ENCODE results near the gene DLGAP1. TPM values are rescaled to one million over a fixed set of nuclear protein-coding genes. Genes with fewer than 3 reads are reported as not detected.

DLGAP1 gene
- total and polyA plus RNA-seq, 7 experiments from 2014 or later, result 0.32 to 1.0 TPM; not detected in 5

- ATAC-seq, result no peak
- peaks cover 0 to 5% (median 0%) of the 10 kb centered on the region in 7 donors for H3K4me1 Mint-ChIP-seq
- peaks cover 0 to 4% (median 0%) of the 10 kb centered on the region in 5 donors for H3K27me3 Mint-ChIP-seq
- Histone ChIP-seq H3K4me3 (ENCODE audit: low read length) (no peak overlapping the region), H3K36me3 (ENCODE audit: control insufficient read depth in 2 of 3, insufficient read depth in 3 of 3, low read length in 3 of 3) (no peaks in the 10 kb centered on the region), H3K9me3 (ENCODE audit: control insufficient read depth in 2 of 3, low read length in 3 of 3) (no peaks in the 10 kb centered on the region), H3K27ac (ENCODE audit: low read depth, low read length) (no peak overlapping the region), H3K27me3 (ENCODE audit: control insufficient read depth in 2 of 2, insufficient read depth in 2 of 2, low read length in 2 of 2) (no peaks in the 10 kb centered on the region), H3K4me1 (ENCODE audit: control insufficient read depth in 2 of 2, insufficient read depth in 2 of 2, low read length in 2 of 2) (no peaks in the 10 kb centered on the region)
- intact Hi-C loops (cut with micrococcal nuclease), result no loop called here
- ChIA-PET POLR2A (no interaction called here), CTCF (interaction anchor here (0.6 kb wide), 1 partner anchor 12 kb away, joined by 3 read pairs; no protein-coding TSS in a partner anchor)
- no peaks in the 10 kb centered on the region for H3K36me3 Mint-ChIP-seq
- H3K4me3 Mint-ChIP-seq, result no peak overlapping the region
- DNase-seq, result no peak
- H3K27ac Mint-ChIP-seq, result no peak overlapping the region
- H3K9me3 Mint-ChIP-seq, result no peaks in the 10 kb centered on the region
These were observed 909.0 kb downstream of the DLGAP1 start for GRCh38 chr18:3546106-3546505.

- H3K9me3 Mint-ChIP-seq, result no peaks in the 10 kb centered on the region
- intact Hi-C loops (cut with micrococcal nuclease), result loop anchor here in 1 of 2 donors (5.0 kb wide), 1 partner anchor 47 kb away; no protein-coding TSS in a partner anchor
These were observed 910.6 kb downstream of the DLGAP1 start for GRCh38 chr18:3544537-3544936.

GRCh38 chr18:3541549-3542386, 913.3 kb downstream of the DLGAP1 start:
- intact Hi-C loops (cut with micrococcal nuclease), result loop anchor here in 1 of 2 donors (5.0 kb wide), 1 partner anchor 44 kb away; no protein-coding TSS in a partner anchor
- POLR2A ChIA-PET, result no interaction called here
- H3K27me3 Mint-ChIP-seq, result peaks cover 0 to 11% (median 0%) of the 10 kb centered on the region in 5 donors
- Histone ChIP-seq H3K4me1 (ENCODE audit: control insufficient read depth in 2 of 2, insufficient read depth in 2 of 2, low read length in 2 of 2) (no peaks in the 10 kb centered on the region), H3K4me3 (ENCODE audit: low read length) (no peak overlapping the region), H3K27me3 (ENCODE audit: control insufficient read depth in 2 of 2, insufficient read depth in 2 of 2, low read length in 2 of 2) (no peaks in the 10 kb centered on the region), H3K36me3 (ENCODE audit: control insufficient read depth in 2 of 3, insufficient read depth in 3 of 3, low read length in 3 of 3) (no peaks in the 10 kb centered on the region), H3K9me3 (ENCODE audit: control insufficient read depth in 2 of 3, low read length in 3 of 3) (no peaks in the 10 kb centered on the region), H3K27ac (ENCODE audit: low read depth, low read length) (no peak overlapping the region)
- CTCF ChIA-PET, result no interaction called here
- no peak overlapping the region for H3K4me3 Mint-ChIP-seq
- no peaks in the 10 kb centered on the region for H3K36me3 Mint-ChIP-seq
- H3K9me3 Mint-ChIP-seq, result peaks cover 0 to 2% (median 0%) of the 10 kb centered on the region in 11 donors
- ATAC-seq, result no peak
- no peak overlapping the region for H3K27ac Mint-ChIP-seq
- DNase-seq, result no peak
- H3K4me1 Mint-ChIP-seq, result peaks cover 0 to 5% (median 0%) of the 10 kb centered on the region in 7 donors

More at GRCh38 chr18:3544537-3544936, 910.6 kb downstream of the DLGAP1 start:
- Histone ChIP-seq H3K4me1 (ENCODE audit: control insufficient read depth in 2 of 2, insufficient read depth in 2 of 2, low read length in 2 of 2) (no peaks in the 10 kb centered on the region), H3K9me3 (ENCODE audit: control insufficient read depth in 2 of 3, low read length in 3 of 3) (no peaks in the 10 kb centered on the region), H3K27ac (ENCODE audit: low read depth, low read length) (no peak overlapping the region), H3K36me3 (ENCODE audit: control insufficient read depth in 2 of 3, insufficient read depth in 3 of 3, low read length in 3 of 3) (no peaks in the 10 kb centered on the region), H3K27me3 (ENCODE audit: control insufficient read depth in 2 of 2, insufficient read depth in 2 of 2, low read length in 2 of 2) (no peaks in the 10 kb centered on the region), H3K4me3 (ENCODE audit: low read length) (no peak overlapping the region)
- no peak overlapping the region for H3K27ac Mint-ChIP-seq
- H3K4me1 Mint-ChIP-seq, result peaks cover 0 to 5% (median 0%) of the 10 kb centered on the region in 7 donors
- H3K27me3 Mint-ChIP-seq, result peaks cover 0 to 5% (median 0%) of the 10 kb centered on the region in 5 donors
- H3K4me3 Mint-ChIP-seq, result no peak overlapping the region
- ATAC-seq (no peak), DNase-seq (no peak)
- ChIA-PET POLR2A (interaction anchor here (0.7 kb wide), 1 partner anchor 14 kb away, joined by 3 read pairs; no protein-coding TSS in a partner anchor), CTCF (no interaction called here)
- H3K36me3 Mint-ChIP-seq, result no peaks in the 10 kb centered on the region

GRCh38 chr18:3540805-3541548, 914.1 kb downstream of the DLGAP1 start:
- Mint-ChIP-seq H3K27me3 (peaks cover 0 to 11% (median 0%) of the 10 kb centered on the region in 5 donors), H3K27ac (no peak overlapping the region), H3K4me1 (peaks cover 0 to 5% (median 0%) of the 10 kb centered on the region in 7 donors), H3K36me3 (no peaks in the 10 kb centered on the region), H3K9me3 (peaks cover 0 to 2% (median 0%) of the 10 kb centered on the region in 11 donors), H3K4me3 (no peak overlapping the region)
- no peaks in the 10 kb centered on the region for H3K36me3 ChIP-seq (ENCODE audit: control insufficient read depth in 2 of 3, insufficient read depth in 3 of 3, low read length in 3 of 3)
- POLR2A ChIA-PET, result interaction anchor here (0.7 kb wide), 1 partner anchor 11 kb away, joined by 3 read pairs; no protein-coding TSS in a partner anchor
- no peaks in the 10 kb centered on the region for H3K4me1 ChIP-seq (ENCODE audit: control insufficient read depth in 2 of 2, insufficient read depth in 2 of 2, low read length in 2 of 2)
- no peak overlapping the region for H3K4me3 ChIP-seq (ENCODE audit: low read length)
- ATAC-seq (no peak), DNase-seq (no peak)
- H3K9me3 ChIP-seq (ENCODE audit: control insufficient read depth in 2 of 3, low read length in 3 of 3), result no peaks in the 10 kb centered on the region
- no peaks in the 10 kb centered on the region for H3K27me3 ChIP-seq (ENCODE audit: control insufficient read depth in 2 of 2, insufficient read depth in 2 of 2, low read length in 2 of 2)
- CTCF ChIA-PET, result no interaction called here
- H3K27ac ChIP-seq (ENCODE audit: low read depth, low read length), result no peak overlapping the region
- intact Hi-C loops (cut with micrococcal nuclease), result loop anchor here in 1 of 2 donors (5.0 kb wide), 1 partner anchor 44 kb away; no protein-coding TSS in a partner anchor

GRCh38 chr18:3538954-3539617, 916.0 kb downstream of the DLGAP1 start:
- CTCF ChIA-PET, result no interaction called here
- POLR2A ChIA-PET, result no interaction called here

GRCh38 chr18:3538456-3538855, 916.7 kb downstream of the DLGAP1 start:
- Histone ChIP-seq H3K27me3 (ENCODE audit: control insufficient read depth in 2 of 2, insufficient read depth in 2 of 2, low read length in 2 of 2) (no peaks in the 10 kb centered on the region), H3K9me3 (ENCODE audit: control insufficient read depth in 2 of 3, low read length in 3 of 3) (no peaks in the 10 kb centered on the region), H3K4me1 (ENCODE audit: control insufficient read depth in 2 of 2, insufficient read depth in 2 of 2, low read length in 2 of 2) (no peaks in the 10 kb centered on the region), H3K27ac (ENCODE audit: low read depth, low read length) (no peak overlapping the region), H3K36me3 (ENCODE audit: control insufficient read depth in 2 of 3, insufficient read depth in 3 of 3, low read length in 3 of 3) (no peaks in the 10 kb centered on the region), H3K4me3 (ENCODE audit: low read length) (no peak overlapping the region)
- peaks cover 0 to 5% (median 0%) of the 10 kb centered on the region in 7 donors for H3K4me1 Mint-ChIP-seq
- peaks cover 0 to 11% (median 0%) of the 10 kb centered on the region in 5 donors for H3K27me3 Mint-ChIP-seq
- peaks cover 0 to 2% (median 0%) of the 10 kb centered on the region in 11 donors for H3K9me3 Mint-ChIP-seq
- ChIA-PET CTCF (no interaction called here), POLR2A (interaction anchor here (0.6 kb wide), 1 partner anchor 446 kb away, joined by 3 read pairs; no protein-coding TSS in a partner anchor)
- H3K27ac Mint-ChIP-seq, result no peak overlapping the region
- H3K36me3 Mint-ChIP-seq, result no peaks in the 10 kb centered on the region
- ATAC-seq (no peak), DNase-seq (no peak)
- intact Hi-C loops (cut with micrococcal nuclease), result no loop called here
- no peak overlapping the region for H3K4me3 Mint-ChIP-seq

More at GRCh38 chr18:3538954-3539617, 916.0 kb downstream of the DLGAP1 start:
- Histone ChIP-seq H3K4me1 (ENCODE audit: control insufficient read depth in 2 of 2, insufficient read depth in 2 of 2, low read length in 2 of 2) (no peaks in the 10 kb centered on the region), H3K9me3 (ENCODE audit: control insufficient read depth in 2 of 3, low read length in 3 of 3) (no peaks in the 10 kb centered on the region), H3K27me3 (ENCODE audit: control insufficient read depth in 2 of 2, insufficient read depth in 2 of 2, low read length in 2 of 2) (no peaks in the 10 kb centered on the region), H3K27ac (ENCODE audit: low read depth, low read length) (no peak overlapping the region), H3K4me3 (ENCODE audit: low read length) (no peak overlapping the region), H3K36me3 (ENCODE audit: control insufficient read depth in 2 of 3, insufficient read depth in 3 of 3, low read length in 3 of 3) (no peaks in the 10 kb centered on the region)
- Mint-ChIP-seq H3K36me3 (no peaks in the 10 kb centered on the region), H3K27me3 (peaks cover 0 to 11% (median 0%) of the 10 kb centered on the region in 5 donors), H3K4me1 (peaks cover 0 to 5% (median 0%) of the 10 kb centered on the region in 7 donors), H3K9me3 (peaks cover 0 to 2% (median 0%) of the 10 kb centered on the region in 11 donors), H3K4me3 (no peak overlapping the region), H3K27ac (no peak overlapping the region)
- intact Hi-C loops (cut with micrococcal nuclease), result no loop called here
- ATAC-seq, result no peak
- no peak for DNase-seq

All from naive thymus-derived CD4-positive, alpha-beta T cell (primary cell).